GM15510 (cell line): ENCODE data around the gene USP43.

Source experiments
- POLR2A ChIP-seq: IDR thresholded peaks from 3 replicates; pipeline ENCODE4 v1.6.1; 2011; ENCODE audit warnings: borderline replicate concordance; ENCODE audit not compliant: insufficient read length; ENCODE audit errors: extremely low read depth

USP43 gene

GRCh38 chr17:9647014-9647413 is 1.7 kb downstream of the USP43 start:
- no peak for TF ChIP-seq POLR2A

GRCh38 chr17:9648521-9649110 is 3.3 kb downstream of the USP43 start:
- TF ChIP-seq POLR2A = no peak

GRCh38 chr17:9658593-9659211 is 13.4 kb downstream of the USP43 start:
- TF ChIP-seq POLR2A = no peak

- TF ChIP-seq POLR2A = no peak
Measured at GRCh38 chr17:9661027-9661426, 15.7 kb downstream of the USP43 start.

GRCh38 chr17:9666461-9667050 is 21.2 kb downstream of the USP43 start:
- TF ChIP-seq POLR2A = no peak

GRCh38 chr17:9668517-9668916 is 23.2 kb downstream of the USP43 start:
- TF ChIP-seq POLR2A = no peak

GRCh38 chr17:9669551-9670008 is 24.3 kb downstream of the USP43 start:
- no peak for TF ChIP-seq POLR2A

- TF ChIP-seq POLR2A = no peak
Measured at GRCh38 chr17:9670596-9670995, 25.3 kb downstream of the USP43 start.

- no peak for TF ChIP-seq POLR2A
Measured at GRCh38 chr17:9671559-9671958, 26.2 kb downstream of the USP43 start.

GRCh38 chr17:9672266-9672665 is 26.9 kb downstream of the USP43 start:
- no peak for TF ChIP-seq POLR2A

- TF ChIP-seq POLR2A = no peak
Measured at GRCh38 chr17:9672691-9673090, 27.4 kb downstream of the USP43 start.

GRCh38 chr17:9676084-9676483 is 30.8 kb downstream of the USP43 start:
- TF ChIP-seq POLR2A = no peak

- no peak for TF ChIP-seq POLR2A
Measured at GRCh38 chr17:9676820-9677310, 31.5 kb downstream of the USP43 start.

- TF ChIP-seq POLR2A = no peak
Measured at GRCh38 chr17:9677411-9677810, 32.1 kb downstream of the USP43 start.

GRCh38 chr17:9677896-9678295 is 32.6 kb downstream of the USP43 start:
- TF ChIP-seq POLR2A = no peak
